Hepatocyte (in vitro differentiated cells): ENCODE results near the gene ITPK1.

Experiments used
- CTCF ChIP-seq: fragments of 200-600 bp; sonication (generic); IDR thresholded peaks from 2 replicates; pipeline ENCODE4 v1.5.1; 2016; ENCODE audit warnings: antibody characterized with exemption, mild to moderate bottlenecking; ENCODE audit not compliant: poor library complexity
- EZH2phosphoT487 ChIP-seq: fragments of 200-600 bp; sonication (generic); IDR thresholded peaks from one replicate; pipeline ENCODE4 v1.6.1; 2018; ENCODE audit warnings: antibody characterized with exemption, mild to moderate bottlenecking, low read depth, moderate library complexity; ENCODE audit not compliant: unreplicated experiment, severe bottlenecking

GRCh38 chr14:93017301-93017797 is 98.4 kb downstream of the ITPK1 start:
- TF ChIP-seq CTCF, result no peak
- TF ChIP-seq EZH2phosphoT487, result no peak
